Measurements from ENCODE around the gene ARL3.

The ARL3 gene

GRCh38 chr10:102633287-102633686, 80.9 kb downstream of the ARL3 start:
- DNase-seq = no peak

- no peak for DNase-seq
Measured at GRCh38 chr10:102632394-102633111, 81.6 kb downstream of the ARL3 start.

- no peak for DNase-seq
Measured at GRCh38 chr10:102631525-102632393, 82.4 kb downstream of the ARL3 start.

- no peak for DNase-seq
Measured at GRCh38 chr10:102630663-102631062, 83.5 kb downstream of the ARL3 start.

GRCh38 chr10:102629661-102630614, 84.3 kb downstream of the ARL3 start:
- no peak for DNase-seq

GRCh38 chr10:102628451-102628911, 85.7 kb downstream of the ARL3 start:
- no peak for DNase-seq

- no peak for DNase-seq
Measured at GRCh38 chr10:102627736-102628293, 86.4 kb downstream of the ARL3 start.

- no peak for DNase-seq
Measured at GRCh38 chr10:102627291-102627735, 86.9 kb downstream of the ARL3 start.

- DNase-seq = no peak
Measured at GRCh38 chr10:102626026-102626685, 88.0 kb downstream of the ARL3 start.

GRCh38 chr10:102624751-102625645, 89.2 kb downstream of the ARL3 start:
- DNase-seq = no peak

GRCh38 chr10:102624094-102624493, 90.1 kb downstream of the ARL3 start:
- DNase-seq = no peak
